Thyroid gland (tissue), 4 donors: Measurements from ENCODE around the gene PHC2.

Source experiments
- POLR2A ChIP-seq, 2 donors: fragments of 450-650 bp; IDR thresholded peaks; one replicate each; pipeline ENCODE4 v1.6.1; 2017; ENCODE audit warnings: antibody characterized with exemption in 2 of 2, mild to moderate bottlenecking in 2 of 2, moderate library complexity in 1 of 2
- TF ChIP-seq, protein P1 (sequence below), 6 experiments: fragments of 200-600 bp in 3 of 6; fragments of 450-650 bp in 3 of 6; sonication (generic) in 3 of 6; IDR thresholded peaks; one replicate each; pipeline ENCODE4 v1.5.1; 2016 to 2019; ENCODE audit warnings: antibody characterized with exemption in 6 of 6, mild to moderate bottlenecking in 2 of 6, inconsistent platforms in 1 of 6, moderate library complexity in 1 of 6

DNA sequence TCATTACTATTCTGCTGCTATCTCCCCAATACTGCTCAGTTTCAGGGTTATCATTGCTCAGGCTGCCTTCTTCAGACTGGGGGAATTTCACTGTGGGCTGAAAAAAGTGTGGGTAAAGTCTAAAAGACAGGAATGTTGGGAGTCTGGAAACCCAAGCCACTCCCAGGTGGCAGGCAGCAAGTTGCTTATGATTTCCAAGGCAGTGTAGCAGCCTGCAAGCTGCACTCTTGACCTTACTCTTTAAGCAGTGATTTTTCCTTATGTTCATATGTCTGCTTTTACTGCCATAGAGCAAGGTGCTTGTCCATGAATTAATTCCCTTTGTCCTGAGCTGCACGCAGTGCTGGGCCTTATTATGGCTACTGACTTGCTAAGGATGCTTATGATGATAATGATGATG is 53.1 kb downstream of the PHC2 start:
- TF ChIP-seq, protein P1, sequence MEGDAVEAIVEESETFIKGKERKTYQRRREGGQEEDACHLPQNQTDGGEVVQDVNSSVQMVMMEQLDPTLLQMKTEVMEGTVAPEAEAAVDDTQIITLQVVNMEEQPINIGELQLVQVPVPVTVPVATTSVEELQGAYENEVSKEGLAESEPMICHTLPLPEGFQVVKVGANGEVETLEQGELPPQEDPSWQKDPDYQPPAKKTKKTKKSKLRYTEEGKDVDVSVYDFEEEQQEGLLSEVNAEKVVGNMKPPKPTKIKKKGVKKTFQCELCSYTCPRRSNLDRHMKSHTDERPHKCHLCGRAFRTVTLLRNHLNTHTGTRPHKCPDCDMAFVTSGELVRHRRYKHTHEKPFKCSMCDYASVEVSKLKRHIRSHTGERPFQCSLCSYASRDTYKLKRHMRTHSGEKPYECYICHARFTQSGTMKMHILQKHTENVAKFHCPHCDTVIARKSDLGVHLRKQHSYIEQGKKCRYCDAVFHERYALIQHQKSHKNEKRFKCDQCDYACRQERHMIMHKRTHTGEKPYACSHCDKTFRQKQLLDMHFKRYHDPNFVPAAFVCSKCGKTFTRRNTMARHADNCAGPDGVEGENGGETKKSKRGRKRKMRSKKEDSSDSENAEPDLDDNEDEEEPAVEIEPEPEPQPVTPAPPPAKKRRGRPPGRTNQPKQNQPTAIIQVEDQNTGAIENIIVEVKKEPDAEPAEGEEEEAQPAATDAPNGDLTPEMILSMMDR (IDR thresholded peaks at IDR 0.05): no peak
- no peak for TF ChIP-seq POLR2A (IDR thresholded peaks at IDR 0.05)
